HG03575 (cell line): ENCODE results near the gene IFT43.

Experiments
- ATAC-seq: cut with Tn5 transposase; IDR thresholded peaks from one replicate; pipeline ENCODE4 v1.9.1; 2021; ENCODE audit not compliant: unreplicated experiment, insufficient number of reproducible peaks, low FRiP score; ENCODE audit errors: extremely low read depth

IFT43 gene

DNA sequence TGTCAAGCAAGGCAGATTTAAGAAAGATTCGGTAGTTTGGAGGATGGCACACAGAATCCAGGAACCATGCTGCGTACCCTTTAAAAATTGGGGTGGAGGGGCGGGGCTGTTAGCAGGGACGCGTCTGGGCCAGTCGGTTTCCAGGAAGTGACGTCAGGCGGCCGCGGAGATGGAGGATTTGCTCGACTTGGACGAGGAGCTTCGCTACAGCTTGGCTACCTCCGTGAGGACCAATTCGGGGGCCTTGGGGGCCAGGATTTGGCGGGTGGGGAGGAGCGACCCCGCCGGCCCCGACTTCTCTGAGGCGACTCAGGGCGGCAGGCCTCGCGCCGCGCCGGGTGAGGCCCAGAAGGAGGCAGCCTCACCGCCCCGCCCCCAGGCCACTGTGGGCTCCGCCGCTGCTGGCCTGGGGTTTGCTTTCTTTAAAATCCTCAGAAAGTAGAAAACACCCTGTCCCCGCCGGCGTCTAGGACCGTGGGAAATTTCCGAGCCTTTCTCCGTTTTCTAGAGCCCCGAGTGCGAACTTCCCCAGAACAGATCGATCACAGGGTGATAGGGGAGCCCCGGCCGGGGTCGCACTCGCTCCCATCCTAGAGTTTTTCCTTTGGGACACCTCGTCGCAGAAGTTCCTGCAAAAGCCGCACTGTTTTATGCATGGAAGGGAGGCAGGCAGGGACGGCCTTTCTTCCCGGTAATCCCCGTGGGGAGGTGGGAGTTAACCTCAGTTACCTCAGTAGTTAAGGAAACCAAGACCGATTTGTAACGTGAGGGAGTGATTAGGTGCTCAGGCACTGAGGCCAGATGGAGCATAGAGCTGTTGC lies at the start of gene IFT43:
TSS of gene IFT43 (plus strand) at position 146 of the 821 bp plus-strand sequence. CDS start at position 170, 24 bp downstream.
- ATAC-seq: no peak

DNA sequence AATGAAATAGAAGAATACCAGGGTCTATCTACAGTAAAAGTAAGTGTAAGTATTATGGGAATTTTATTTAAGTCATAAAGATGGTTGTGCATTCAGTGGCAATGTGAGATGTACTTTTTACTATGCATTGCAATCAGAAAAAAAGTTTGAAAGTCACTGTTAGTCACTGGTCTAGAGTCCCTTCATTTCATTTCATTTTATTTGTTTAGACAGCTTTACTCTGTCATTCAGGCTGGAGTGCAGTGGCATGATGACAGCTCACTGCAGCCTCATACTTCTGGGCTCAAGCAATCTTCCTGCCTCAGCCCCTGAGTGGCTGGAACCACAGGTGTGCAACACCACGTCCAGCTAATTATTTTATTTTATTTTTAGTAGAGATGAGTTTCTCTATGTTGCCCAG lies 46.4 kb upstream of the IFT43 start:
- ATAC-seq: no peak

DNA sequence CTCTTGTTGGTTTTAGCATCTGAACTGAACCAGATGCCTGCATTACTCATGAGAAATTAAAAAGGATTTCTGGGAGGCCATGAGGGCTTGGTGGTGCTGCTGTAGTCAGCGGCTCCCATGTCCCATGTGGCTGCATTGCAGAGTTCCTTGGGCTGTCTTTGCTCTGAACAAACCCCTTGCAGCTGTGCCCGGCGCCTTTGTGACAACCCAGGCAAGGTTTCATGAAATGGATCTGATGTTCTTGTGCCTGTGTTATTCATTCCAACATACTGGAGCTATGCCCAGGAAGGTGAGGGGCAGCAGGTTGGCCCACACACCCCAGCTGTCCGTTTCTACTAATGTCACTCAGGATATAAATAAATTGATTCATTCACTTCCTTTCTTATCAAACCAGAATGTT lies 44.5 kb upstream of the IFT43 start:
- ATAC-seq: no peak

DNA sequence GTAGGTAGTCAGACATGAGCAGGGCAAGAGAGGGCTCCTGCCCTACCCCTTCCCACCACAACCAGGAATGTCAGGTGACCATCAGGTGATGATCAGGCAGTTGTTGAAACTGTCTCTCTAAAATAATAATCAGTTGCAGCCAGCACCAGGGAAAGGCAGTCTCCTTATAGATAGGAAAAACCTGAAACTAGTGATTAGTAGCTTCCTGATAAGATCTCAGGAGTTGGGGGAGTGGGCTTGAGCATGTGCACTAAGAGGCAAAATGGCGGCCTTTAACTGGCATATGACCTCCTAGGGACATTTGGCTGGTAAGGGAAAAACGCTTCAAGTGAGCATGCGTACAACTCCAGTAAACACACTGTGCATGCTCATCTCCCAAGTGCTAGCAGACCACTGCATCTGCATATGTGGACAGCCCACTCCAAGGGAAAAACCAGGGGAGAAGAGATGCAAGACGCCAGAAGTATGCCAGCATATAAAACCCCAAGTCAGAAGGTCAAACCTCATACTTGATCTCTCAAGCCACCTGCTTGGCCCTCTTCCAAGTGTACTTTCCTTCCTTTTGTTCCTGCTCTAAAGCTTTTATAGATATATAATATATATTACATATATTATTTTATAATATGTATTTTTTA lies 40.8 kb upstream of the IFT43 start:
- no peak for ATAC-seq

DNA sequence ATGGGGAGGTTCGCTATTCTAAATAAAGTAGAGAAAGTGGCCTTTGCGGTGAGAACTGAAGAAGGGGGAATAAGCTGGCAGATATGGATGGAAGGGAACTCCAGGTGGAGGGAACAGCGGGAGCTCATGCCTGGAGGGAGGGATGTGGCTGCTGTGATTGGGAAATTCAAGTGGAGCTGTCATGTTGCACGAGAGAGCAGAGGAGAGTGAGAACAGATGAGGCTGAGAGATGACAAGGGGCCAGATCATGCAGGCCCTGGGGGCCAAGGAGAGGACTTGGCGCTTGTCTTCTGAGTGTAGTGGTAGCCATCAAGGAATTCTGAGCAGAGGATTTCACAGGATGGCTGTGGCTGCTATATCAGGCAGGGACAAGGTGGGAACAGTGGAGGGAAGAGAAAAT lies 38.8 kb upstream of the IFT43 start:
- ATAC-seq: no peak

DNA sequence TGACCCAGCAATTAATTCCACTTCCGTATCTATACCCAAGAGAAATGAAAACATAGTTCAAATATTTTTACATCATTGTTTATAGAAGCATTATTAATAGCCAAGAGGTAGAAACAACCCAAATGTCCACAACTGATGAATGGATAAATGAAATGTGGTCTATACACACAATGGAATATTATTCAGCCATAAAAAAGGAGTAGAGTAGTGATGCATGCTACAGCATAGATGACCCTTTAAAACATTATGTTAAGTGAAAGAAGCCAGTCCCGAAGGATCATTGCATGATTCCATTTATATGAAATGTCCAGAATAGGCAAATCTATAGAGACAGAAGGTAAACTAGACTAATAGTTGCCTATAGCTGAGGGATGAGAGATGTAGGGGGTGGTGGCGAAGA lies 33.1 kb upstream of the IFT43 start:
- ATAC-seq: no peak

DNA sequence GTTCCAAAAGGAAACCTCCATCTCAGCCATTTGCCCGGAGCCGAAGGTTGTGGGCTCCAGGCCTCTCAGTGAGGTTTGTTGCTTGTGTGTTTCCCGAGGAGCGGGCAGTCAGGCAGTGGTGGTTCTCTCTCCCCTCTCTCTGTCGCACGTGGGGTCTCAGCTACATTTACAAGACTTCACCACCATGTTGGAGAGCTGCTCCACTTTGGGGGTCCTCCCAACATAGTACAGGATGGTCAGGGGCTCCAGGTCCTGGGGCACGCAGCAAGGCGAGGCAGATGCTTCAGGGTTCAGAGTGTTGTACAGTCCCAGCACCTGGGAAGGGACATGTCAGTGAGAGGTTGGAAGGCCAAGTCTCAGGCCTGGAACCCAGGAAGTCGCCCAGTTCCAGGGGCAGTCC lies 26.5 kb upstream of the IFT43 start:
- no peak for ATAC-seq

DNA sequence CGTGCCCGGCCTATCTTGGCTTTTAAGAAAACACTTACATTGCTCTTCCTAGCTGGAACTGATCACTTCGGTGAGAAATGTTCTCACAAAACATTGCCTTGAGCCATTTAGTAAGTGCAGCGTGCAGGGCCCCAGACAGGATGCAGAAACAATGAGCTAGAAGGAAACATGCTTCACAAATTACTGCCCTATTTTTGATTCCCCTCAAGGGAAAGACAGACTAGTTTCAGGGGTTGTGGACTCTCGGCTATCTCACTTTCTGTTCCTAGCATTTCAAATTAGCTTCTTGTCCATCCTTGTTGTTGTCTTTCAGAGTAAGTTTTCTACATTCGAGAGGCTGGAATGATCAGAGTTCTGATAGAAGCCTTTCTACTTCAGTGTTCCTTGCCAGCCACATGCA lies 25.3 kb upstream of the IFT43 start:
- ATAC-seq: no peak

DNA sequence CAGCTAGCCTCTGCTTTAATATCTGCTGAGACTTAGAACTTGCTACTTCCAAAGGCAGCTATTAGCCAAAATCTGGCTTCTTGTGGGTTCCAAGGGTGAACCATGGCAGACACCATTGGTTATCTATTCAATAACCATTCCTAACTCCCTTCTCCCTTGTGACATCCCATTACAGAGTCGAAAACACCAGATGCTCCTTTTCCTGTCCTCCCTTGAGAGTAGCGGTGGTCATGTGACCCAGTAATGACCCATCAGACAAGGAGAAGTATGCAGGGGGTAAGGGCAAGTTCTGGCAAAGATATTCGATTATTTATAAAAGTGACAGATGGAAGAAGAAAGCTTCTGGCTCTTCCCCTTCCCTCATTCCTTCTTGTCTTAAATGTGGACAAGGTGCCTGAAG lies 23.9 kb upstream of the IFT43 start:
- ATAC-seq: no peak

DNA sequence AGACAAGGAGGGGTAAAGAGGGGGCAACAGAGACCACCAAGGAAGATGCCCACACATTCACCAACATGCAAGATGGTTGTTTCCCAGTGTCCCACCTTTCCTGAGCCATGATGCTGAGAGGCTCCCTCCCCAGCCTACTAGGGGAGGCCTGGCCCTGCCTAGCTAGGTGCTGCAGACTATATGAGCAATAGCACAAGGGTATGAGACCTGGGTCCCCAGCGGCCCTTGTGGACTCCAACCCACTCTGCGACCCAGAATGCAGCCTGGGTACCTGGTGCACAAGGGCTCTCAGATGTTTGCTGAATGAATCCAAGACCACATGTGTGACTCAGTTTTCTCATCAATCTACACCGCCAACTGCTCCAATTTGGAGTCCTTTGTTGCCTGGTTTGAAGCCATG lies 17.7 kb upstream of the IFT43 start:
- no peak for ATAC-seq

DNA sequence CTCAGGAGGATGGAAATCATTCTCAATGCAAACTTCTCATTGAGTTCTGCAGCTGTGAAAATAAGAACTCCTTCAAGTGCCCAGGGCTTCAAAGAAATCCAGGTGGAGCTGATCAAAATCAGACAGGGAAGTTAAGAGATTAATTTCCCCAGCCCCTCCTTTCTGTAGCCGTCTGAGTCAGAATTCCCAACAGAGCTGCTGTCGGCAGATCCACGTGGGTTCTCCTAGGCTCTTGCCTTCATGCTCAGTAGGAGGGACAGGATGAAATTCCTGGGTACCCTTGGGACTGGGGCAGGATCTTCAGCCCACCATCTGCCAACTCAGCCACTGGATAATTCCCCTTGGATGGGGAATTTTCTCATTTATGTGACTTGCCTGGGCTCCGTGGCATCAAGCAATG lies 17.1 kb upstream of the IFT43 start:
- ATAC-seq: no peak

DNA sequence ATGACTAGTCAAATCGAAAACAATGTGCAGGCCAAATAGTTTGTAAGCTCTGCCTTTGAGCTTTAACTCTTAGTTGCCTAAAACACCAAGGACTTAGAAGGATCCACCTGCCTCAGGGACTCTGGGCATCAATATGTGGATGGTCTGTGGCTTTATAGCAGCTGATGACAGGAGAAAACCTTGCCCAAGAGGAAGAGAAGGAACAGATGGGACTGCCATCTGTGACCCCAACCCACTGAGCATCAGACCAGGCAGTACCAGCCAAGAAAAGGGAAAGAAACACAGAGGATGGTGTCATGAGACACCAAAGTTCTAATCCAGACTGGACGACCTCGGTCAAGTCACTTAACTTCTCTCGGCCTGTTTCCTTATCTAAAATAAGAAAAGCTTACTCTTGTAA lies 16.4 kb upstream of the IFT43 start:
- no peak for ATAC-seq

DNA sequence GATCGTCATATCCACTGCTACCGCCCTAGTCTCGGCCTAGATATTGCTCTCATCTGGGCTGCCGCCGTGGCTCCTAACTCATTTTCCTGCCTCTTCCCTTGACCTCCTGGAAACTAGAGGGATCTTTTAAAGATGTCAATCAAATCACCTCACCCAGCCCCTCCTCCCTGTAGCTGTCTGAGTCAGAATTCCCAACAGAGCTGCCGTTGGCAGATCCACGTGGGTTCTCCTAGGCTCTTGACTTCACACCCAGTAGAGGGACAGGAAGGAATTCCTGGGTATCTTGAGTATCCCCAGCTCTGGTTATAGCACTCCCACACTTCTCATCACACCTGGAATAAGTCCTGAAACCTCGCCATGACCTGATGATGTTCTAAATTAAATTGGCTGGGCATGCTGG lies 15.7 kb upstream of the IFT43 start:
- no peak for ATAC-seq

DNA sequence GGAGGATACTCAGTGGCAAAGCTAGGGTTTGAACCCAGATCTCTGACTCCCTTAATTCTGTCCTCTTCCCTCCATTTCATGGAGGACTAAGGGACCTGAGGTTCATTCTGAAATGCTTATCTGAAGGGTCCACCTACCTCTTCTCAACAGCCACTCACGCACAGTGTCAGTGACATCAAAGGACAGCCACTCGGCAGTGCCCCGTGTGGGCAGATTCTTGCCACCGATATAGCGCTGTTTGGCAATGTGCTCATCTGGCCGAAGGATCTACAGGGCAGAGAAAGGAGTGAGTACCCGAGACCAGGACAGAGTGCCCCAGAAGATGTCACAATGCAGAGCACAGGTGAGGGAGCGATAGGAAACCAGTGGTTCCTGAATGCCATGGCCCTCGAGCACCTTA lies 14.6 kb upstream of the IFT43 start:
- no peak for ATAC-seq

DNA sequence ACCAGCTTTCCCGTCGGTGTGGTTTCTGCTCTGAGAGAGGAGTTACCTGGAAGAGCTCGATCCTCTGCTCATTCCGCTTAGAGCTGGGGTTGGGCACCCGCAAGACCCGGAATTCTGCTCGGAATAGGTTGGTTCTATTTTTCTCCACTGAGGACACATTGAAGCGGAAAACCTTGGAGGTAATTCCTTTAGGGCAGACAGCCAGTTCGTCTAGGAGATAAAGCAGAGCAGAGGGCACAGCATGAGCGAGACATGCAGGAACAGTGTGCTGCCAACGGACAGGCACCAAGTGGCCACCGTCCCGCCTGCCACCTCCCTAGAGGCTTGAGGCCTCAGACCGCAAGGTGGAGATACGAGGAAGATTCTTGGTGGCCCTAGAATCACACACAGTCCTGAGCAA lies 14.1 kb upstream of the IFT43 start:
- ATAC-seq: no peak

DNA sequence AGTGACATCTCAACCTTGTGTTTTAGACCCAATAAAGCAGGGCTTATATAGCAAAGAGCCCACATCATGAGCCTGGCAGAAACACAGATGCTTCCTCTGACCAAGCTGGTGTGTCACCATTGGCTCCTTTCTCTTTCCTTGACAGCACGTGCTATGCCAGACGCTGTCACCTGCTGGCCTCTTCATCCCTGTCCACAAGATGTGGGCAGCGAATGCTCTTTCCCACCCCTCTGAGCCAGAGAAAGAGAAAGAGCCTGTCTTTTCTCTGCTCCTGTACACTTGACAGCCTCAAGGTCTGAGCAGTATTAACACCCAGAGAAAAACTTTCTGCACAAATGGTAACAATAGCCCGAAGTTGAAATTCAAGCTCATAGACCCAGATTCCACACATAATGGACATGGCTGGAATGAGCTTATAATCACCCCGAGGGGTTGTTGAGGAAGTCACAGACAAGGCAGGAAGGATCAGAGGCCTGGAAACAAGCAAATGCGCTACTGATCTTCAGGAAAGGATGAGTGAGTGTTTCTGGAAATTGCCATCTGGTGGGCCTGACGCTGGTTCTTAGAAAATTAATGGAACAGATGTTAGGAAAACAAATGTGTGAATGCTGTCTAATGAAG lies 12.7 kb upstream of the IFT43 start:
- ATAC-seq: no peak

DNA sequence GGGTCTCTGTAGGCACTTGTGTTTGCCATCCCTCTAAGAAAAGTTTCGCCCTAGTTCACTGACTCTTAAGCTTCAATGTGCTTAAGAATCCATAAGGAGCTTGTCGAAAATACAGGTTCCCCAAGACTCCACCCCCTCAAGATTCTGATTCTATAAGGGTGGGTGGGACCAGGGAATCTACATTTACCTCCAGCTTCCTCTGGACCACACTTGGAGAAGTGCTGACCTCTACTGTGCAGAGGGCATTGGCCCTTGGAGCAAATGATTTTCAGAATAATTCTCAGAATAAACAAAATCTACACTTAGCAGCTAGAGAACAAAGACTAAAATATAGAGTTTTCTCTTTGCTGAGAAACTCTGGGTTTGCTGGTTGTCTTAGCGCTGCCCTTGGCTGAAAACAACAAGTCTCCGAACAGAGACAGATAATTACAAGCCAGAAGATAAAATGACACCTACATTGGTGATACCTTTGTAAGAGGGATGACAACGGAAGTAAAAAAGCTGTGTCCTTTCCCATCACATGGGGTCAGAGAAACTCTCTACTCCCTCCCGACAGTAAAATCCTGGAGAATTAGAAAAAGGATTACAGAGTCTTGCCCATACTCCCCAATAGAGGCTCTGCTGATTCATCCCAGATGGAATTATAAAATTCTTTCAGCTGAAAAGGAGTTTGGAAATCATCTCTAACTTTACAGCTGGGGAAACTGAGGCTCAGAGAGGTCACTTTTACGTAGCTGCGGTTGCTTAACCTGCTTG lies 8.6 kb upstream of the IFT43 start:
- ATAC-seq: no peak

DNA sequence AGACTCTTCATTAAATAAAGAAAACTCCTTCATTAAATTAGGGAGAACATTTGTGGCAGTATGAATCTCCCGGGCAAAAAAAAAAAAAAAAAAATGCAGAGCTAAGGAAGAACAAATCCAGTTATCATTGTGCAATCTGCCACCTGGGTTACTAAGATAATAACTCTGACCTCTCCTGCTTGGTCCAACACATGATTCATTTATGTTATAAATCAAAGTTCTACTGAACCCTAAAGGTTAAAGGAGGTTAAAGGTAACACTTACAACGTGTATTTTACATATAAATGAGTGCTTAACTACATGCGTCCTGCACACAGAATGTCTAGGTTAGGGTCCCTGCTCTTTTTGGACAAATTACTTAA lies 8.0 kb upstream of the IFT43 start:
- ATAC-seq: no peak

DNA sequence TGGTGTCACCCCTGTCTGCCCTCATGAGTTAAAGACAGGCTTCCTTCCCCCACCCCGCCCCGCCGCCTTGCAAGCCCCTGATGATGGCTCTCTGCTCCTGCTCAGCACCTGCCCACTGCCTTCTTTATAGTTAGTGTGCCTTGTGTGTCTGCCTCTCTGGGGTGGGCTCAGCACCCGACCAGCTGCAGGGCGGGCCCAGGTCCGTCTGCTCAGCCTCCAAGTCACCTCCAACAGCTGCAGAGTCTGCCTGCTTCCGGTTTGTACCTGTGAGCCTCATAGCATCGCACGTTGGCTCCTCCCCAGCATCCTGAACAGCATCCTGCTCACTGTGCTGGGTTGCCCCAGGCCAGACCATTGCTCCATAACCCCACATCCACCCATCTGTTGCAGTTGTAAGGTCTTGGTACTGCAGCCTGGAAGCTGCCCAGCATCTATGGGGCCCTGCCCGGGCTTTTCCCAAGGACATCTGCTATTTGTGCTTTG lies 7.3 kb upstream of the IFT43 start:
- no peak for ATAC-seq
